HG02623 (cell line): ENCODE measurements around the gene THBD.

Experiments used
- ATAC-seq: cut with Tn5 transposase; IDR thresholded peaks from one replicate; pipeline ENCODE4 v1.9.1; 2021; ENCODE audit warnings: moderate library complexity; ENCODE audit not compliant: unreplicated experiment

THBD gene

DNA sequence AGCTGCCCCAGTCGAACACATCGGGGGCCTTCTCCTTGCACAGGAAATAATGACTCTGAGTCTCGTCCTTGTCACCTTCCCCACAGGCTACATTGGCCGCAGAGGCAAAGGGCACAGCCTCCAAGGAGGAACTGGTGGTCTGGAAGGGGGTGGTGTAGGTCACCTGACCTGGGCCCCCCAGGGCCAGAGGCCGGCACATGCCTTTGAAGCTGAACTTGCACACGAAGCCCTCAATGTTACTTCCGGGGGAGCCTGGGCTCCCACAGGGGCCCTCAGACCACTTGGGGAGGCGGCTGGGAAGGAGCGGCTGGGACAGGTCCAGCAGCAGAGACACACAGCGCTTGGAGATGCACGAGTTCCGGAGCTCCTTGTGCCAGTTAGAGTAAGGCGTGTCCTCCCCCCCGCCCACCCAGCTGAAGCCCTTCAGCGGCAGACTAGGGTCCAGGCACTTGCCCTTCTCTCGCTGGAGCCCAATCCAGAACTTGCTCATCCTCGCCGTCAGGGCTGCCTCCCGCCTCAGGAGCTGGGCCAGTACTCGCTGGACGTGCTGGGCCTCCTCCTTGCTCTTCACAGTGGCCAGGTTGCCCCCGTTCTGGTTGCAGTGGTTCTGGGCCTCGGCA is 36.1 kb upstream of the THBD start:
- no peak for ATAC-seq

DNA sequence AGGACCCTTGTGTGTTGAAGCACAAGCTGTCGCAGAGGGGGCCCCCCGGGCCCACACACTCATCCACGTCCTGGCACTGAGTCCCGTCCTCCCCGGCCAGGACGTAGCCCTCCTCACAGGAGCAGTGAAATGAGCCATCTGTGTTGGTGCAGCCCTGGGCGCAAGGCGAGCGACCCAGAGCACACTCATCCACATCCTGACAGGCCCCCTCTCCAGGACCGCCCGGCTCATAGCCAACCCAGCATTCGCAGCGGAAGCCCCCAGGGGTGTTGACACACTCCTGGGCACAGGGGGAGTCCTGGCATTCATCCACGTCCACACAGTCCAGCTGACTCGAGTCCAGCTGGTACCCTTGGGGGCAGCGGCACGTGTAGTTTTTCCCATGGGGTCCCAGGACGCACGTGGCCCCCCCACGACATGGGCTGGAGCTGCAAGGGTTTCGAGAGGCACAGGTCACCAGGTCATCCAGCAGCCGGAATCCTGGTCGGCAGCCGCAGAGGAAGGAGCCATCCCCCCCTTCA is 35.4 kb upstream of the THBD start:
- no peak for ATAC-seq

- ATAC-seq: no peak
Measured at GRCh38 chr20:23084282-23084844, 34.9 kb upstream of the THBD start.

GRCh38 chr20:23083553-23084220 is 34.2 kb upstream of the THBD start:
- ATAC-seq: no peak

- ATAC-seq: no peak
Measured at GRCh38 chr20:23082846-23083552, 33.5 kb upstream of the THBD start.

DNA sequence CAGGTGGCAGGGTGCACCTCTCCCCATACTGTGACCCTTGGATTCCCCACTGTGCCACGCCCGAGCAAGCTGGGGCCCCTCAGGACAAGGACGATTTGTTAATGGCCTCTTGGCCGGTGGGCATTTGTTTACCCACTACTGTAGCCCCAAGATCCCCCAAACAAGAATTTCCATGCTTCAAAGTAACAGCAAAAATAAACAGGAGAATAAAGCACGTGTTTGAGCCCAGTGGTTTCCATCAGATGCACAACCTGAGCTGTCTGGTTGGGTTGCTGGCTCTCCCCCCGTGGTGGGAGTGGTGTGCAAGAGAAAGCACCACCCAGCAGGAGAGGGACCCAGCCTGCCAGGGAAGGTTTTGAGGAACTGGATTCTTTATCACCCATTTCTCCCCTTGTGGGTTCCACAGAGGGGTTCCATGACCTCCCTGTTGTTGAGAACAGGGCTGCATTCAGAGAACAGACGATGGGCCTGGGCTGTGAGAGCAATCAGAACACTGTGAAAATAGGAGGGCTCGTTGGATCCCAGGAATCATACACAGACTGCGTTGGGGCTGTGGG is 31.9 kb upstream of the THBD start:
- ATAC-seq: no peak

- no peak for ATAC-seq
Measured at GRCh38 chr20:23080521-23080920, 31.0 kb upstream of the THBD start.

DNA sequence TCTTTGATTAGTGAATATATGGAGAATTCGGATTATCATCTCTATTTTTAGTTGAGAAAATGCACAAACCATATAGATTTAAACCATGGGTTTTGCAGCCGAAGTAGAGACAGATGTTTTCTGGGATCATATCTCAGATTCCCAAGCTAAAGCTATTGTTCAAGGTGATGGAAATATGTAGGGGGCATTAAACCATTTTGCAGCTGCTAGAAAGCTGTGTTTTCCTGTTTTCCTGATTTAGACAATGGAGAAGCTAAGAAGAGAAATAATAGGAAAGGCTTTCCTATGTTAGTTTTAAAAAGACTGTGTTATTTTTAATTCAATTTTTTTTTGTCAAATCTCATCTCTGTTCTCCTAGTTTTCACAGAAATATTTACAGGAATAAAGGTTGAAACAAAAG is 30.5 kb upstream of the THBD start:
- ATAC-seq: no peak

DNA sequence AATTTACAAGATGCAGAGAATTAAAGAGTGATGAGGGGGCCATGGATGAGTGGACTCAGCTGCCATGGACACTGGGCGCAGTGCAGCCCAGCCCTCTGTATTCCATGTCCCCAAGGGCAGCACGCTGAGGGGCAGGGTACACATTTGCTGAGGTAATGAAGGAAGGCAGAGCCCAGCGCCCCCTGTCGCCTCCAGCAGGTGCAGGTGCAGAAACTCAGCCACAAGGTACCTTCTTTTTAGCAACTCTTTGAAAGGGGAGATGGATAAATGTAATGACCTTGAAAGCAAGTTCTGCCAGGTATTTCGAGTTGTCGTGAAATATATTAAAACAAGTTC is 29.5 kb upstream of the THBD start:
- no peak for ATAC-seq

- no peak for ATAC-seq
Measured at GRCh38 chr20:23078351-23079015, 29.0 kb upstream of the THBD start.

DNA sequence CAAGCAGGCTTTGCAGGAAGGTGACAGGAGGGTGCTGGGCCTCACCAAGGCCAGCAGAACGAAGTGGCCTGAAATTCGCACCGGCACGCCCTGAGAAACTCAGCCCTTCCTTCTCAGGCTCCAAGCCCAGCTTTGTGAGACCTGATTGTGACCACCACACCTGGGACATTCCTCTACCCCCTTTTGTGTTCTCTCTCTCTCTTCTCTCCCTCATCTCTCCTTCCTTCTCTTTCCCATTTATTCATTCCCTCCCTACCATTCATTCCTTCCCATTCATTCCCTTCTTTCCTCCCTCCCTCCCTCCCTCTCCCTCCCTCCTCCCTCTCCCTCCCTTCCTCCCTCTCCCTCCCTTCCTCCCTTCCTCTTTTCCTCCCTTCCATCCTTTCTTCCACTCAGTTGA is 27.8 kb upstream of the THBD start:
- ATAC-seq: no peak

DNA sequence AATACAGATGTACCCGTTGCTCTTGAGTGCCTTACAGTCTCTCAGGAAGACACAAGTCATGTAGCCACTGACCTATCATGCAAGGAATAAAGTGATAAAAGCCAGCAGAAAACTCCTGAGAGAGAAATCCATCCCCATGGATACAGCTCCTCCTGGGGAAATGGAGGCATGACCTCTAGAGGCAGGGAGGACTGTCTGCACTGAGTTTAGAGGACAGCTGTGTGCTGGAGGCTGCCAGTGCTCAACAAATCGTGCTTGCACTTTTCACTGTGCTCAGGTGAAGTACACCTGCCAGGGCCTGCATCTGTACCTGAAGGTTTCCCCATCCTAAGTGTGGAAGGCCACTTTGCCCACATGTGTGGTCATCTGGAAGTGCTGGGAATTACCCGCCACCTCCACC is 24.6 kb upstream of the THBD start:
- no peak for ATAC-seq

DNA sequence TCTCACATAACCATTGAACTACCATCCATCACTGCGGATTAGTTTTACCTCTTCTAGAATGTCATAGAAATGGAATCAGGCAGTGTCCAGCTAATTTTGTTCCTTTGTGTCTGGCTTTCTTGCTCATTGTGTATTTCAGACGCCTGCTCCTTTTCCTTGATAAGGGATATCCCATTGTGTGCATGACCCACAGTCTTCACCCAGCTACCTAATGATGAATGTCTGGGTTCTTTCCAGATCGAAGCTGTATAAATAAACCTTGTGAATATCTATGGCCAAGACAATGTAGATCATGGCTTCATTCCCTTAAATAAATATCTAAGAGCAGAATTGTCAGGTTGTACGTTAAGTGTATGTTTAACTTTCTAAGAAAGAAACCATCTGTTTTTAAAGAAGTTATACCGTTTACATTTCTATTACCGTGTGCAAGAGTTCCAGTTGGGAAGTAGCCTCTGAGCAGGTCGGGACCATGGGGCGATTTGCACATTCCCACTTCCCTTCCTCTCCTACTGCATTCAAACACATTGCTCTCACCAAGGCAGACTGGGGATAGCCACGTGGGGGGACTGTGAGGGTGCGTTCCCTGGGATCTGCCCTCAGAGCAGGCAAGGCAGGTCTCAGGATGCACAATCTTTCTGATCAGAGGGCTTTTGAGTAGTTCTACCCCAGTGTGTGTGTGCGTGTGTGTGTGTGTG is 23.6 kb upstream of the THBD start:
- ATAC-seq: no peak

- ATAC-seq: no peak
Measured at GRCh38 chr20:23071996-23072395, 22.5 kb upstream of the THBD start.

GRCh38 chr20:23071398-23071797 is 21.9 kb upstream of the THBD start:
- no peak for ATAC-seq

- no peak for ATAC-seq
Measured at GRCh38 chr20:23069108-23069507, 19.6 kb upstream of the THBD start.

GRCh38 chr20:23068283-23068682 is 18.8 kb upstream of the THBD start:
- ATAC-seq: no peak

GRCh38 chr20:23066772-23067171 is 17.3 kb upstream of the THBD start:
- ATAC-seq: no peak

- ATAC-seq: no peak
Measured at GRCh38 chr20:23065266-23066201, 16.1 kb upstream of the THBD start.
